ENCODE data around the gene CLEC1A.

GRCh38 chr12:10147714-10148403 is 49.1 kb upstream of the CLEC1A start:
- no peak for TF ChIP-seq EZH2 (IDR thresholded peaks at IDR 0.05; ENCODE audit: insufficient read depth, poor library complexity, severe bottlenecking)
- TF ChIP-seq EZH2phosphoT487 (IDR thresholded peaks at IDR 0.05; ENCODE audit: insufficient read depth, low read depth), result no peak

Measured in GM23248 (cell line).